HT1080 (cell line): ENCODE measurements around the gene MFSD1. TPM values are rescaled to one million over a fixed set of nuclear protein-coding genes. Genes with fewer than 3 reads are reported as not detected.

Source experiments
- DNase-seq: peaks from one replicate; pipeline ENCODE4 v3.0.0-alpha.2; 2015; ENCODE audit warnings: low read depth
- total RNA-seq: library from RNA; depleted of rRNA; stranded (reverse); fragments of >200 nt; shearing (Covaris generic); gene quantifications from 2 replicates; pipeline ENCODE4 v1.2.3, GENCODE V29; 2014

The MFSD1 gene
- total RNA-seq, 1 experiment from 2014 or later, result 150 TPM

DNA sequence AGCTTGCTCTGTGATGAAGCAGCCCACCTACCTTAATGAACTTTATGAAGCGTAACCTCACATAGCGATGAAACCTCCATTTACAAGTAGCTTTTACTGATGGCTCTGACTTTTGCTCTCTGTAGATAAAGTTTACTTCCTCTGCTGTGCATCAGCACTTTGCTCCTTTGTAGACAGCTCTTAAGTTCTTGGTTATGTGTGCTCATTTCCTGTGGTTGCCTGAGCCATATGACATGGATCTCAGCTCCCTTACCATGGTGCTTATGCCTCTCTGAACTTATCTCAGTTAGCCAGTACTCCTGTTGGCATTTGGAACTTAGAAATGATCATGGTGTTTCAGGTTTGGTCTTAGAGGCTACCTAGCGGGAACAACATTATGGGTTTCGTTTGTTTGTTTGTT is 7.8 kb downstream of the MFSD1 start:
- peak; percentile 64 for DNase-seq

DNA sequence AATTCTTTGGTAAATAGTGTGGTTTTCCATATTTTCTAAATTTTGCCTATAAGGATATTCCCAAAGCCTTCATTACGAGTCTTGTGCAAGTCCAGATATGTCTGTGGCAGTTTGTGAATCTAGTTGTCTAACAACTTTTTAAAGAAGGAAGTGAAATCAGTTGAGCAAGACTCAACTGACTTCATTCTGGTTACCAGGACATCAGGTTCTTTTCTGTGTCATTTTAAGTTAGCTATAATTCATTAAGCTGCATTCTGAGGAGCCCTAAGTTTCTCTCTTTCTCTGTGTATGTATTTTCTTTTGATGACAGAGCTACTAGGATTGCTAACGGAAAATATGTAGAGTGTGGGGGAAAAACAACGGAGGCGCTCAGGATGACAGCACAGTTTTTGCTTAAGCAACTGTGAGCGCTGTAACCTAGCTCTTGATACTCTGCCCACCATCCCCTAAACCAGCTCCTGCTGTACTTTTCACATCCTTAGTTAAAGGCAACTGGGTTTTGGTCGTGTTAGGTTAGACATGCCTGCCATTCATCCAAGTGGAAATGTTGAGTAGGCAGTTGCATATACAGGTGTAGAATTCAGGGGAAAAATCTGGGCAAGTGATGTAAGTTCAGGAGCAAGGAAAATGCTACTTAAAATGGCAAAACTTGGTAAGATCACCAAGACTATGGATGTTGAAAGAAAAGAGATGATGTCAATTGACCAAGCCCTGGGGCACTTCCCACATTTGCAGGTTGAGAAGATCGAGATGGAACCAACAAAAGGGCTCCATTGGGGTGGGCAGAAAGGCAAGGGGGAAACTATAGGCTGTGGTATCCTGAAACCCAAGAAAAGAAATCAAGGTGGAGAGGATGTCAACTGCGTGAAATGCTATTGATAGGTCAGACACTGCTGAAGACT is 9.2 kb downstream of the MFSD1 start:
- no peak for DNase-seq

DNA sequence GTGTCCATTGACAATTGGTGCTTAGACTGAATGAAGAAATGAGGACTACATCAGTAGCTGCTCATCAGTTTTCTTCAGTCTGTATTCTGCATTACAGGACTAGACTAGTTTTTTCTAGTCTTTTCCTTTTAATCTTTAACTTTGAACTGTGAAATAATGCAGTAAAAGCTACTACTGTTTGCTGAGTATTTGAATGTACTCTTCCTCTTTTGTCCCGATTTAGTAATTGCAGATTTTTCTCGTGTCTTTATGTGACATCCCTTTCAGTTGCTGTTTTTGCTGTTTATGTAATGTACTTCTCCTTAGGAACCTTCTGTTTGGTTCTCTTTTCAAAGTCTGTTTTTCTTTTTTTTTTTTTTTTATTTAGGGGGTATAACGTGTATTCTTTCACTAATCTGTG is 17.4 kb downstream of the MFSD1 start:
- DNase-seq, result no peak

GRCh38 chr3:158820521-158820920 is 18.7 kb downstream of the MFSD1 start:
- no peak for DNase-seq

GRCh38 chr3:158821847-158822246 is 20.0 kb downstream of the MFSD1 start:
- DNase-seq, result no peak

GRCh38 chr3:158823426-158823825 is 21.6 kb downstream of the MFSD1 start:
- DNase-seq, result no peak

DNA sequence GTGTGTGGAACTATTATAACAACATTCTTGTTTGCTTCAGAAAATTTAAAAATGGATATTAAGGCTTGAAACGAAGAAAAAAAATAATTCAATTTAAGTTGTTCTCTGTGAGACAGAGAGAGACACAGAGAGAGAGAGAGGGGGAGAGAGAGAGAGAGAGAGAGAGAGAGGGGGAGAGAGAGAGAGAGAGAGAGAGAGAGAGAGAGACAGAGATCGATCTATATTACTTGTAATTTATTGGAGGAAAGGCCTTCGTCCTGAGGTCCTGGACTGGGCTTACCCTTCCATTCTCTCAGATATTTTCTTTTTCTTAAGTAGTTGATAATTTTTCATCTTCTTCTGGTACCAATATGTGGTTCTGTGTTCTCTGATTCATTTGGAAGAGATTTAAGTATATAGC is 25.9 kb downstream of the MFSD1 start:
- DNase-seq, result no peak

GRCh38 chr3:158830391-158830790 is 28.5 kb downstream of the MFSD1 start:
- DNase-seq, result peak; percentile 90

- no peak for DNase-seq
Observed at GRCh38 chr3:158831861-158832260, 30.0 kb downstream of the MFSD1 start.

DNA sequence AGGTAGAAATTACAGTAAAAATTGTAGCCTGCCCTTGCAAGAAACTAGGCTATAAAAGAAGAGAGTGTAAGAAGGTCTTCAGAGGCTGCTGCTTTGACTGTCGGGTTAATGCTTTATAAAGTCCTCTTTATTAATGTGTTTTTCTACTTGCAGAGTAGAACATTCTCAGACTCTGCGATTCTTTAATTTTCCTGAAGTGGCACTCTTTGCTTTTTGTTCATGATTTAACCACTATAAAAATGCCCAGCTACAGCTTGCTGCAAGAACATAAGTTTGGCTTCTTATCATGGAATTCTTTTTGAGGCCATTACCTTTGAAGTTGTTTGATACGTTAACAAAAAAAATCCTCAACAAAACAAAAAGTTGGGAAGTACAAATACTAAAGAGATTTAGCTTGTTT is 33.8 kb downstream of the MFSD1 start:
- no peak for DNase-seq

- no peak for DNase-seq
Observed at GRCh38 chr3:158836312-158836711, 34.5 kb downstream of the MFSD1 start.

DNA sequence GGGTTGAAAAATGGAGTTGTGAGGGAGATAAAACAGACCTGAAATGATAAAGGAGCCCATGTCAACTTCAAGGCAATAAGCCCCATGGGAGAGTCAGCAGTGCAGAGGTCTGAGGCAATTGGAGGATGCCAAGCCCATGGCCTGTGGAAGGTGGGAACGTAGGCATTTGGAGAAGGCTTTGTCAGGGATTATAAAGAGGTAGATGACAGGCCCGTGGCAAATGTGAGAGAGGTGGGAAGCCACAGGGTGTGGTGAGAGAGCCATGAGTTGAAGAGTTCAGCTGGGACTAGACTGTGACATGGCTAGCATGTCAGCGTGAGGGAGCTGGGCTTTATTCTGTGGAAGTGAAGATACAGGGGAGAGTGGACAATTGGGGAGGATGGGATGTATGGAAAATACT is 35.4 kb downstream of the MFSD1 start:
- DNase-seq, result no peak

- no peak for DNase-seq
Observed at GRCh38 chr3:158839966-158840365, 38.1 kb downstream of the MFSD1 start.

GRCh38 chr3:158841387-158841786 is 39.5 kb downstream of the MFSD1 start:
- DNase-seq, result no peak

DNA sequence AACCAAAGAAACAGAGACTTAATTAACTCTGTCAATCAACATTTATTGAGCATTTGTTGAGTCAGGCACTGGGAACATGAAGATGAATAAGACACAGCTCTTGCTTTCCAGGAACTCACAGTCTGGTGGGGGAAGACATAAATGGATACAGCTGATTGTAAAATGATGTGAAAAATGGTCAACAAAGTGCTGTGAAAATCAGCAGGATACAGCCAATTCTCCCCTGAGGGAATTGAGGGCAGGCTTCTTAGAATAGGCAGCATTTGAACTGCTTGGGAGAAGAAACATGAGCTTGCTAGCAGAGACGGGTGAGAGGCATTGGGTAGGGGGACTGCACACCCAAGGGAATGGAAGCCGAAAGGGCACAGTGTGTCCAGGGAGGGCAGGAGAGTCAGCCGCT is 41.1 kb downstream of the MFSD1 start:
- no peak for DNase-seq

DNA sequence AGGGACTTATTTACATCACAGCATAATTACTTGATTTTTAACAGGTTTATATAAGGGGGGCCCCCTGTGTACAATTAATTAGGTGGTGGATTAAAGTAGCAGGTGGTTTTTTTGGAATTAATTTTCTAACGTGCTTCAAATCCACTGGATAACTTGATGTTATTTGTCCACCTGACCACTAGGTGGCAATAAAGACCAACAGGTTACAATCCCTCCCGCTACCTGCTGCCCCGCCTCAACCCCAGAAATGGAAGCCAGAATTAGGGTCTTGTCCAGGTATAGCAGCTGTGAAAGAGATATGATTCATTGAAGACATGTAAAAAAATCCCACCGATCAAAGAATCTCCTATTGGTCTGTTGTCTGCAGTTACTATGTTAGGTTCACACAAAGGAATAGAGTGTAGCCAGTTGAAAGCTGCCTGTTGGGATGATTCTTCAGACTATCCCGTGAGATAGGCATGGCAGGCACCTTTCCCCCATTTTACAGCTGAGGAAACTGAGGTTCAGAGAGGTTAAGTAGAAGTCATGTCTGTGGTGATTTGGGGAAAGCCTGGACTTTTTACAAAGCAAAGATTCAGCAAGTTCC is 44.0 kb downstream of the MFSD1 start:
- peak; percentile 71 for DNase-seq

GRCh38 chr3:158846803-158847451 is 45.1 kb downstream of the MFSD1 start:
- DNase-seq, result no peak

- peak; percentile 24 for DNase-seq
Observed at GRCh38 chr3:158847452-158847821, 45.6 kb downstream of the MFSD1 start.

- no peak for DNase-seq
Observed at GRCh38 chr3:158847885-158848284, 46.0 kb downstream of the MFSD1 start.

DNA sequence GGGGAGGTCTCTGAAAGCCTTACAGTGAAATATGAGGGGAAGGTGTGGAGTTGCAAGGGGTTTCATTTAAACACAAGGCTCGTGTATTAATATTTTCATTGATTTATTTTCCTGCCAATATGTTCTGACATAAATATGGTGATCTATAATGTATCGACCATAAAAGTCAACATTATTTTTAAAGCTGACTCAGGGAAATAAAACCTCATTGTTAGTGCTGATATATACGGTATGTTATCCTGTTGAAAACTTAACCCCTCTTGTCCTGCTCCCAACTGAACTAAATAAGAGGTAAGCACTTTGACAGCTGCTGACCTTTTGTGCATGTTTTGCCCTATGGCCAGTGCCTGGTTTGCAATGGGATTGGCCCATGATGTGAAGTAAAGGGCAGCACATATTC is 47.9 kb downstream of the MFSD1 start:
- no peak for DNase-seq

GRCh38 chr3:158859362-158859761 is 57.5 kb downstream of the MFSD1 start:
- no peak for DNase-seq

- DNase-seq, result no peak
Observed at GRCh38 chr3:158863247-158863646, 61.4 kb downstream of the MFSD1 start.

DNA sequence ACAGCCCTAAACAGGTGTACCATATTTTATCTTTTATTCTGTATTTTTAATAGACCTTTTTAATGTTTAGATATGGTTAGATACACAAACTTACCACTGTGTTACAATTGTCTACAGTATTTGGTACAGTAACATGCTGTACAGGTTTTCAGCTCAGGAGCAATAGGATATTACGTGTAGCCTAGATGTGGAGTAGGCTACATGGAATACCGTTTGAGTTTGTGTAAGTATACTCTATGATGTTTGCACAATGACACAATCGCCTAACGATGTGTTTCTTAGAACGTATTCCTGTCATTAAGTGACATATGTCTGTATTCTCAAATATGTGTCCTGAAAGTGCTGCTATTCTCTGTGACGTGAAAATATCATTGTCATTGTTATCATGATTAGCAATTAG is 62.6 kb downstream of the MFSD1 start:
- DNase-seq, result no peak
